Measurements from ENCODE around the gene ALK. TPM values are rescaled to one million over a fixed set of nuclear protein-coding genes. Genes with fewer than 3 reads are reported as not detected.

ALK gene
- total RNA-seq, 1 experiment from 2014 or later = 0.87 TPM

DNA sequence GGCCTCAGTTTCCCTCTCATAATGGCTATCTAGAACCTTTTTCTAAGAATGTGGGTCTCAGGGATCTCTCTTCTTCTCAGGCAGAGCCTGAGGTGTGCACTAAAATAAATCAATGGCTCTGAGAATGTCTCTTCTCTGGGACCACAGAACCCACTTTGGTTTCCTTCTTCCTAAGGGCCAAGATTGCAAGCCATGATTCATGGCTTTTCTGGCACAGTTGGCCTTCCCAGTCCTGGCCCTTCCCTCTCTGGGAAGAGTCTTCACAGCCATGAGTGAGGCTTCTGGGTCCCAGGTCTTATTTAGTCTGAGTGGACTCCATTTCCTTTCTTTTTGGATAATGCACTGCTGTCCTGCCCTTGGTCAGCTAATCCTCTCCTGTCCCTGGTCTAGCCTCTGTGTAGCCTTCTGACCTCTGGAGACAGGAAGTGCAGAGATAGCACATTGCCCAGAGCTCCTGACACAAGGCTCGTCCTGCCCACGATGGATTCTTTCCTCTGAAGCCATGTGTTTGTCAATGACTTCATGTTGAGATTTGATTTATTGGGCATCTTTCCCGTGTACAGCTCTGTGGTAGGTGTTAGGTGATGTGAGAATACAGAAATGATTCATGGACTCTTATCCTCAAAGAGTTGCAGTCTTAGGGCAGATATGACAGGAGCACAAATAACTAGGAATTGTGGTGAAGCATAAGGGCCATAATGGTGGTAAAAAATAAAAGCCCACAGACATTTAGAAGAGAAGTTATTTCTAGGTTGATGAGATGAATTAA, 561.2 kb downstream of the ALK start:
- Histone ChIP-seq H3K27ac (ENCODE audit: low read length) (no peak overlapping the region), H3K4me3 (ENCODE audit: low read length) (no peak overlapping the region), H3K79me2 (ENCODE audit: low read length) (no peaks in the 10 kb centered on the region), H3F3A (ENCODE audit: low read length, unreplicated experiment) (no peaks in the 10 kb centered on the region), H3K9me3 (ENCODE audit: low read length) (no peaks in the 10 kb centered on the region), H2AFZ (ENCODE audit: low read length) (no peak overlapping the region), H3K36me3 (ENCODE audit: low read depth, low read length) (no peaks in the 10 kb centered on the region), H3K4me1 (ENCODE audit: insufficient read depth, low read length) (no peaks in the 10 kb centered on the region), H3K4me2 (ENCODE audit: low read length) (no peak overlapping the region), H3K9ac (ENCODE audit: low read length) (no peak overlapping the region), H3K9me2 (replicated peaks; ENCODE audit: low read length) (no peaks in the 10 kb centered on the region), H3K27me3 (ENCODE audit: low read length) (no peaks in the 10 kb centered on the region), H4K20me1 (ENCODE audit: low read length) (no peaks in the 10 kb centered on the region)
- DNase-seq = no peak
- no TSS peak for BruUV-seq (replicated peaks)
- intact Hi-C loops (cut with micrococcal nuclease) = no loop called here
- CTCF ChIA-PET = no interaction called here
- ATAC-seq = no peak
- TF ChIP-seq EZH2phosphoT487 (IDR thresholded peaks at IDR 0.05; ENCODE audit: borderline replicate concordance, low read length) (no peak), EZH2 (IDR thresholded peaks at IDR 0.05; ENCODE audit: low read length, unreplicated experiment) (no peak)
- TF ChIP-seq, protein P1, sequence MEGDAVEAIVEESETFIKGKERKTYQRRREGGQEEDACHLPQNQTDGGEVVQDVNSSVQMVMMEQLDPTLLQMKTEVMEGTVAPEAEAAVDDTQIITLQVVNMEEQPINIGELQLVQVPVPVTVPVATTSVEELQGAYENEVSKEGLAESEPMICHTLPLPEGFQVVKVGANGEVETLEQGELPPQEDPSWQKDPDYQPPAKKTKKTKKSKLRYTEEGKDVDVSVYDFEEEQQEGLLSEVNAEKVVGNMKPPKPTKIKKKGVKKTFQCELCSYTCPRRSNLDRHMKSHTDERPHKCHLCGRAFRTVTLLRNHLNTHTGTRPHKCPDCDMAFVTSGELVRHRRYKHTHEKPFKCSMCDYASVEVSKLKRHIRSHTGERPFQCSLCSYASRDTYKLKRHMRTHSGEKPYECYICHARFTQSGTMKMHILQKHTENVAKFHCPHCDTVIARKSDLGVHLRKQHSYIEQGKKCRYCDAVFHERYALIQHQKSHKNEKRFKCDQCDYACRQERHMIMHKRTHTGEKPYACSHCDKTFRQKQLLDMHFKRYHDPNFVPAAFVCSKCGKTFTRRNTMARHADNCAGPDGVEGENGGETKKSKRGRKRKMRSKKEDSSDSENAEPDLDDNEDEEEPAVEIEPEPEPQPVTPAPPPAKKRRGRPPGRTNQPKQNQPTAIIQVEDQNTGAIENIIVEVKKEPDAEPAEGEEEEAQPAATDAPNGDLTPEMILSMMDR (conservative IDR thresholded peaks at IDR 0.05; ENCODE audit: low read depth, low read length) = no peak
- POLR2A ChIA-PET (ENCODE audit: unreplicated experiment) = no interaction called here

DNA sequence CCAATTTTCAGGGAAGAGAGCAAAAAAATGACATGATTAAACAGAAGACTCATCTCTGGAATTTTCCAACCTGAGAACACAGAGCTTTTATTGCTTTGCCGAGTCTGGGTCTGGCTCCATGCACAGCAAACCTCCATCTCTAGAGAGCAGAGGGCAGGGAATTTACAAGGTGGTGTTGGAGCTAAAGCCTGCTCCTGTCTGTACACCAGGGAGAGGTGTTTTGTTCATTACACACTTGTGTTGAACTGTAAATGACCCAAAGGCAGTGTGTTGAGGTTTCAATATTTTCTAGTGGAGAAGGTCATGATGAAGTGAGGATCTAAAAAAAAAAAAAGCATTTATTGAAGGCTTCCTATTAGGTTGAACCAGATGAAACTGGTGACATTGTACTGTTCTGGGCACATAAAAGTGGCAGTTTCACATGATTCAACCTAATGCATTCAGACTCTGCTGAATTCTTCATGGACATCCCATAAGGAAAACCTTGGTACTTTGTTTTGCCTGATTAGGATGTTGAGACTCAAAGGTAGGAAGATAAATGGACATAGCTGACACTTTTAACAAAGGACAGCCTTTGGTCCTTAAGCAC, 567.9 kb downstream of the ALK start:
- Histone ChIP-seq H2AFZ (ENCODE audit: low read length) (no peak overlapping the region), H4K20me1 (ENCODE audit: low read length) (no peaks in the 10 kb centered on the region), H3K9me2 (replicated peaks; ENCODE audit: low read length) (no peaks in the 10 kb centered on the region), H3K27me3 (ENCODE audit: low read length) (no peaks in the 10 kb centered on the region), H3K36me3 (ENCODE audit: low read depth, low read length) (no peaks in the 10 kb centered on the region), H3K9ac (ENCODE audit: low read length) (no peak overlapping the region), H3F3A (ENCODE audit: low read length, unreplicated experiment) (no peaks in the 10 kb centered on the region), H3K9me3 (ENCODE audit: low read length) (no peaks in the 10 kb centered on the region), H3K27ac (ENCODE audit: low read length) (no peak overlapping the region), H3K4me2 (ENCODE audit: low read length) (no peak overlapping the region), H3K4me3 (ENCODE audit: low read length) (no peak overlapping the region), H3K79me2 (ENCODE audit: low read length) (no peaks in the 10 kb centered on the region), H3K4me1 (ENCODE audit: insufficient read depth, low read length) (no peaks in the 10 kb centered on the region)
- DNase-seq (no peak), ATAC-seq (no peak)
- intact Hi-C loops (cut with micrococcal nuclease) = no loop called here
- no TSS peak for BruUV-seq (replicated peaks)
- ChIA-PET CTCF (no interaction called here), POLR2A (ENCODE audit: unreplicated experiment) (no interaction called here)
- TF ChIP-seq, protein P1 (conservative IDR thresholded peaks at IDR 0.05; ENCODE audit: low read depth, low read length) = no peak
- no peak for TF ChIP-seq EZH2phosphoT487 (IDR thresholded peaks at IDR 0.05; ENCODE audit: borderline replicate concordance, low read length)

DNA sequence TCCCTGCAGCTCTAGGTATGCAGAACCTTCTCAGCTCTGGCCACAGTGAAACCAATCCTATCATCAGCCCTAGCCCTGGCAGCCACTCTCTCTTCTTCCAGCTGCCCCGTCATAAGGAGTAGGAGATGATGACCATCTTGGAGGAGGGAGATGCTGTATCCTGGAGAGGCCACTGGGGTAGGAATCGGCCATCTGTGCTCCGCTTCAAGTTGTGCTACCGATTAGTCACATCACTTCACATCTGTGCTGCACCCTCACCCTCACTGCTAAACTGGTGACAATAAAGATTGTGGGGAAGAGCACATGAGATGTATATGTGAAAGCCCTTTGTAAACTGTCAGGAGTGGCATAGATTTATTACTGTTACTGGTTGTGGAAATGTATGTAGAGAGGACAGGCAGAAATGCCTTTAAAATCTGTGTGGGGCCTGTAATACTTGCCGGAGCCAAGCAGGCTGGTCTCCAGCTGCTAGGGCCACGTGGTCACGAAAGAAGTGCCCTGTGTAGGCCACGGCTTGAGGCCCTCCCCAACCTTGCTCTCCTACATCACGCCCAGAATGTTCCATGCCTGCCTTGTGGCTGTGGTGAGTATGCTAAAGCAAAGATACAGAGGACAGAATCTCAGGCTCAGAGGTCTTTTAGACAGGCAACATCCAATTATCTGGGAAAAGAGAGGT, 569.3 kb downstream of the ALK start:
- Histone ChIP-seq H3K4me1 (ENCODE audit: insufficient read depth, low read length) (no peaks in the 10 kb centered on the region), H4K20me1 (ENCODE audit: low read length) (no peaks in the 10 kb centered on the region), H3K36me3 (ENCODE audit: low read depth, low read length) (no peaks in the 10 kb centered on the region), H3K27ac (ENCODE audit: low read length) (no peak overlapping the region), H3K4me2 (ENCODE audit: low read length) (no peak overlapping the region), H3K27me3 (ENCODE audit: low read length) (no peaks in the 10 kb centered on the region), H3K4me3 (ENCODE audit: low read length) (no peak overlapping the region), H3K9ac (ENCODE audit: low read length) (no peak overlapping the region), H3K9me3 (ENCODE audit: low read length) (no peaks in the 10 kb centered on the region), H2AFZ (ENCODE audit: low read length) (no peak overlapping the region), H3K79me2 (ENCODE audit: low read length) (no peaks in the 10 kb centered on the region), H3K9me2 (replicated peaks; ENCODE audit: low read length) (no peaks in the 10 kb centered on the region), H3F3A (ENCODE audit: low read length, unreplicated experiment) (no peaks in the 10 kb centered on the region)
- BruUV-seq (replicated peaks) = no TSS peak
- DNase-seq (no peak), ATAC-seq (no peak)
- intact Hi-C loops (cut with micrococcal nuclease) = no loop called here
- CTCF ChIA-PET = no interaction called here
- TF ChIP-seq EZH2 (IDR thresholded peaks at IDR 0.05; ENCODE audit: low read length, unreplicated experiment) (no peak), EZH2phosphoT487 (IDR thresholded peaks at IDR 0.05; ENCODE audit: borderline replicate concordance, low read length) (no peak)
- TF ChIP-seq, protein P1 (conservative IDR thresholded peaks at IDR 0.05; ENCODE audit: low read depth, low read length) = no peak
- POLR2A ChIA-PET (ENCODE audit: unreplicated experiment) = no interaction called here
